Pancreas (tissue), 10 donors: ENCODE results near the gene DOK4. TPM values are rescaled to one million over a fixed set of nuclear protein-coding genes. Genes with fewer than 3 reads are reported as not detected.

Source experiments
- ATAC-seq, 4 donors: fragments of 200-7000 bp; cut with Tn5 transposase; one replicate each; pipeline versions ENCODE4 v1.8.0 to v1.9.1; 2020; ENCODE audit warnings: mild to moderate bottlenecking in 4 of 4, moderate library complexity in 4 of 4
- DNase-seq, 6 donors: peaks; one replicate each; pipeline ENCODE4 v3.0.0-alpha.2; 2020
- FAIRE-seq: peaks from 2 replicates; lab custom pipeline; 2012; peaks lifted over from hg19 to GRCh38; lab: Jason Lieb, UNC
- H3K27ac ChIP-seq, 4 donors: fragments of 200-600 bp; sonication (generic); 1 replicate in 3 of 4; 2 replicates in 1 of 4; pipeline versions ENCODE4 v1.5.0 to v1.8.0; 2020
- H3K27me3 ChIP-seq, 4 donors: fragments of 200-600 bp; one replicate each; pipeline ENCODE4 v1.8.0; 2021
- H3K36me3 ChIP-seq, 3 donors: fragments of 200-600 bp; sonication (generic) in 1 of 3; one replicate each; pipeline versions ENCODE4 v1.5.0 to v1.8.0; 2020 to 2021
- H3K4me1 ChIP-seq, 3 donors: fragments of 200-600 bp; one replicate each; pipeline ENCODE4 v1.8.0; 2021
- H3K4me3 ChIP-seq, 4 donors: fragments of 200-600 bp; sonication (generic) in 2 of 4; one replicate each; pipeline versions ENCODE4 v1.5.0 to v1.8.0; 2020 to 2021
- H3K9me3 ChIP-seq, 4 donors: fragments of 200-600 bp; one replicate each; pipeline ENCODE4 v1.8.0; 2021
- WGBS, 2 donors: extraction: QIAGEN DNeasy Blood & Tissue Kit; methylation state at CpG; one replicate each; pipeline ENCODE4 v1.1.7; 2013; 5-methylcytosine and 5-hydroxymethylcytosine counted together
- intact Hi-C, 3 donors: fragments of 100-400 bp; cut with DNase I; formaldehyde crosslinking; loops; one replicate each; pipeline versions ENCODE4 v1.11.1 to v1.14.2; 2022
- polyA plus RNA-seq, 2 donors: library from polyadenylated mRNA; stranded (reverse); fragments of 200-250 nt; gene quantifications; one replicate each; pipeline ENCODE4 v1.2.3, GENCODE V29; 2013
- total RNA-seq, 6 donors: library from RNA; stranded (reverse); fragmentation: NEBNext Ultra II Directional in 4 of 6; extraction: Animal tissue kit (Norgen Biotek cat#: 25700) in 4 of 6; gene quantifications; one replicate each; pipeline versions ENCODE4 v1.2.1 to v1.2.4, GENCODE V29; 2021 to 2023
- TF ChIP-seq, protein P1 (sequence below), 4 donors: fragments of 200-600 bp; sonication (generic) in 3 of 4; IDR thresholded peaks; one replicate each; pipeline versions ENCODE4 v1.5.0 to v1.8.0; 2021; ENCODE audit warnings: antibody characterized with exemption in 4 of 4
- donor health status: healthy with polysubstance abuse.
- donor health status: DM: no; HTN: no; CAD: no; lungs with moderate emphysema.
- donor health status: DM: no; HTN: no; CAD: no.
- donor health status: control.
- donor health status: control.
- donor health status: Bipolar disorder and iron deficiency.
- donor health status: DM: yes; HTN: yes; CAD: no.
- donor health status: DM: no; HTN: no; CAD: no.
- donor health status: DM: no; HTN: no; CAD: no.
- donor health status: DM: yes; HTN: yes; CAD: no.

The DOK4 gene
- total and polyA plus RNA-seq, 8 donors, result 9.2 to 26.4 (median 15.5) TPM

DNA sequence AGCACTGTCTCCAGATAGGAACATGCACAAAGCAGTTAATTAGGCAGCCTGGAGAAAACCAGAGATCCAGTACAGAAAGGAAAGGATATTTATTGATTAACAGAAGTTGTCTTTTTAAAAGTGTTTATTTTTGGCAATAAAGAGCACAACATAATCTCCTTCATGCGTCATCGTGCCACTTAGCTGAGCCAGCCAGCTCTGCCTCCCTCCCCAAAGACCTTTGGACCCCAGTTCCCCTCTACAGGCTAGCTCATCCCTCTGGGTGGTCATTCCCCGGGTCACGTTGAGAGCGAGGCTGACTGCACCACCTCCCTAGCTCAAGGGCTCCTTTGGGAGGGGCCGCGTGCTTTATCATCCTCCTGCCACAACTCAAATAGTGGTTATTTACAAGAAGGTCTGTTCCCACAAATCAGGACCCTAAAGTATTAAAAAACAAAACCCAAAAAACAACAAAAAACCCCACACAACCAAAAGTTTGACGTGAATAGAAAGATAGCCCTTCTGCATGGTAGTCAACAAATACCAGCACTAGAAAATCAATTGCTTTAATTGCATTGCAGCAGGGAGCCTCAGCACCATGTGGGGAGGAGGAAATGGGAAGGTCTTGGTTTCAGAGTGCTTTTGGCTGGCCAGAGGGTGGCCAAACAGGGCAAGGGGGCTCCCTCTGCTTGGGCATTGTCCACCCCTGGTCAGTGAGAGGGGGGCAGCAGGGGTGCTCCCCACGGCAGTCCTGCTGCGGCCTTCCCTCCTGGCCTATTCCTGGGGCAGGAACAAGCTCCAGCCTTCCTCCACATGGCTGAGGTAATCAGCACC lies 14.2 kb downstream of the DOK4 start:
- WGBS, 2 donors, result 38 to 42% methylated on average over 10 of the region's 10 CpGs
- H3K4me1 ChIP-seq, result peaks cover 21 to 30% (median 22%) of the 10 kb centered on the region in 3 donors
- TF ChIP-seq, protein P1, sequence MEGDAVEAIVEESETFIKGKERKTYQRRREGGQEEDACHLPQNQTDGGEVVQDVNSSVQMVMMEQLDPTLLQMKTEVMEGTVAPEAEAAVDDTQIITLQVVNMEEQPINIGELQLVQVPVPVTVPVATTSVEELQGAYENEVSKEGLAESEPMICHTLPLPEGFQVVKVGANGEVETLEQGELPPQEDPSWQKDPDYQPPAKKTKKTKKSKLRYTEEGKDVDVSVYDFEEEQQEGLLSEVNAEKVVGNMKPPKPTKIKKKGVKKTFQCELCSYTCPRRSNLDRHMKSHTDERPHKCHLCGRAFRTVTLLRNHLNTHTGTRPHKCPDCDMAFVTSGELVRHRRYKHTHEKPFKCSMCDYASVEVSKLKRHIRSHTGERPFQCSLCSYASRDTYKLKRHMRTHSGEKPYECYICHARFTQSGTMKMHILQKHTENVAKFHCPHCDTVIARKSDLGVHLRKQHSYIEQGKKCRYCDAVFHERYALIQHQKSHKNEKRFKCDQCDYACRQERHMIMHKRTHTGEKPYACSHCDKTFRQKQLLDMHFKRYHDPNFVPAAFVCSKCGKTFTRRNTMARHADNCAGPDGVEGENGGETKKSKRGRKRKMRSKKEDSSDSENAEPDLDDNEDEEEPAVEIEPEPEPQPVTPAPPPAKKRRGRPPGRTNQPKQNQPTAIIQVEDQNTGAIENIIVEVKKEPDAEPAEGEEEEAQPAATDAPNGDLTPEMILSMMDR (IDR thresholded peaks at IDR 0.05), result no peak
- intact Hi-C loops, result no loop called here
- no peaks in the 10 kb centered on the region for H3K27me3 ChIP-seq
- DNase-seq (peak in 2 of 6 donors; percentile 33 to 34), FAIRE-seq (no peak), ATAC-seq (peak; percentile 33 to 64 (median 57))
- H3K4me3 ChIP-seq, result no peak overlapping the region
- H3K9me3 ChIP-seq, result no peaks in the 10 kb centered on the region
- H3K27ac ChIP-seq, result peak overlapping the region; percentile 27 to 68 (median 32)
- peaks cover 2 to 50% (median 22%) of the 10 kb centered on the region in 3 donors for H3K36me3 ChIP-seq

DNA sequence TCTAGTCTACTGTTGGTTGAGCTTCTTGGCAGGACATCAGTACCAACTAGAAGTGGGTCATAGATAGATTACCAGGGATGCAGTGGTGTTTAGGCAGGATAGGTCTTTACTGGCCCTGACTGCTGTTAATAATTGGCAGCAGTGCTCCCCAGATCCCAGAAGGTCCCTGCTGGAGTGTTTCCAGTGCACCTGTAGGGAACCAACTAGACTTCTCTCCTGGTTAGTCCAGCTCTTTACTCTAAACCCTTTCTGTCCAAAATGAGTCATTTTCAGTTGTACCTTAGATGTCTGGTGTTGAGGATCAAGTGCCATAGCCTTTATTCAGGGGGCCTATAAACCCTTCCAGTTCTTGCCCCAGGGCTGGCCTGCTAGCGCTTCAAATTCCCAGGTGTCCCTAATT lies 15.1 kb downstream of the DOK4 start:
- Histone ChIP-seq H3K27me3 (no peaks in the 10 kb centered on the region), H3K9me3 (no peaks in the 10 kb centered on the region), H3K4me1 (peaks cover 21 to 30% (median 22%) of the 10 kb centered on the region in 3 donors), H3K36me3 (peaks cover 2 to 58% (median 26%) of the 10 kb centered on the region in 3 donors), H3K27ac (peak overlapping the region in 1 of 4 donors; percentile 44), H3K4me3 (no peak overlapping the region)
- intact Hi-C loops, result no loop called here
- ATAC-seq, result peak; percentile 7 to 31 (median 27)
- 88 to 100% methylated on average over 1 of the region's 1 CpG for WGBS, 2 donors
- no peak for DNase-seq
- TF ChIP-seq, protein P1 (IDR thresholded peaks at IDR 0.05), result no peak
- no peak for FAIRE-seq

DNA sequence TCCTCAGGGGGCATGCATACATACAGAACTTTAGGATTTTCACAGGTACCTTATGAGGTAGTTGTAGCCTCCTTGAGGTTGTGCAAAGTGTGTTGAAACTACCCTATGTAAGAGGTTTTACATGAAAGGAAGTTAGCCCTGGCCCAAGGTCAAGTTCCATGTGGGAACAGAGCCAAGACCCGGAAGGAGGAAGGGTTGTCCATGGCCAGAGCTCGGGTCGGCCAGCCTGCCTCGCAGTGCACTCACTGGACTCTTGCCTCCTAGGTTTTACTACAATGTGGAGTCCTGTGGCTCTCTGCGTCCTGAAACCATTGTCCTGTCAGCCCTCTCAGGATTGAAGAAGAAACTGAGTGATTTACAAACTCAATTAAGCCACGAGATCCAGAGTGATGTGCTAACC lies 15.6 kb downstream of the DOK4 start:
- DNase-seq (peak in 3 of 6 donors; percentile 68 to 78 (median 74)), ATAC-seq (peak; percentile 42 to 71 (median 66)), FAIRE-seq (no peak)
- H3K4me3 ChIP-seq, result no peak overlapping the region
- H3K27ac ChIP-seq, result peak overlapping the region in 2 of 4 donors; percentile 21 to 44
- H3K27me3 ChIP-seq, result no peaks in the 10 kb centered on the region
- H3K36me3 ChIP-seq, result peaks cover 2 to 63% (median 26%) of the 10 kb centered on the region in 3 donors
- peaks cover 21 to 30% (median 22%) of the 10 kb centered on the region in 3 donors for H3K4me1 ChIP-seq
- 16 to 19% methylated on average over 6 of the region's 6 CpGs for WGBS, 2 donors
- H3K9me3 ChIP-seq, result no peaks in the 10 kb centered on the region
- TF ChIP-seq, protein P1 (IDR thresholded peaks at IDR 0.05), result no peak
- intact Hi-C loops, result no loop called here

DNA sequence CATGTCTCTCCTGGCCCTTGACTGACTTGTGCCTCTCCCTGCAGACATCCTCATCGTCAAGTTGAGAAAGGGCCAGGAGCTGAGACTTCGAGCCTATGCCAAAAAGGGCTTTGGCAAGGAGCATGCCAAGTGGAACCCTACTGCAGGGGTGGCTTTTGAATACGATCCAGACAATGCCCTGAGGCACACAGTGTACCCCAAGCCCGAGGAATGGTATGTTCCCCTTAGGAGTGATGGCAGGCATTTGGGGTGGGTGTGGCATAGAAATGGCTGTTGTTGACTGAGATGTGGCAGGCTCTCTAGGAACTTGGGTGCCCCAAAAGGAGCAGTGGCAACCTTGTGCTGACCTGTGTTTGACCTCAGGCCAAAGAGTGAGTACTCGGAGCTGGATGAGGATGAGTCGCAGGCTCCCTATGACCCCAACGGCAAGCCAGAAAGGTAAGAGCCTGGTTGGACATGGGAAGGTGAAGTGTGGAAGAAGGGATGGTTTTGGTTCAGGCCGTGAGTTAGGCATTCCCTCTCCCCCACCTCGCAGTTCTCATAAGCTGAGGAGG lies 16.3 kb downstream of the DOK4 start:
- intact Hi-C loops, result no loop called here
- peaks cover 21 to 30% (median 22%) of the 10 kb centered on the region in 3 donors for H3K4me1 ChIP-seq
- H3K27me3 ChIP-seq, result no peaks in the 10 kb centered on the region
- FAIRE-seq (no peak), DNase-seq (no peak), ATAC-seq (no peak)
- H3K27ac ChIP-seq, result peak overlapping the region in 1 of 4 donors; percentile 44
- TF ChIP-seq, protein P1 (IDR thresholded peaks at IDR 0.05), result no peak
- peaks cover 2 to 68% (median 26%) of the 10 kb centered on the region in 3 donors for H3K36me3 ChIP-seq
- 84 to 85% methylated on average over 9 of the region's 9 CpGs for WGBS, 2 donors
- H3K4me3 ChIP-seq, result no peak overlapping the region
- no peaks in the 10 kb centered on the region for H3K9me3 ChIP-seq
